H1 (cell line): ENCODE data around the gene CLDN6. TPM values are rescaled to one million over a fixed set of nuclear protein-coding genes. Genes with fewer than 3 reads are reported as not detected.

ENCODE experiments used
- CTCF ChIA-PET: fragments of 300-600 bp; sonication (Branson Sonifier 250); formaldehyde crosslinking; loops from one replicate; lab custom pipeline; 2021; ENCODE audit not compliant: partially characterized antibody; lab: Charles Lee
- POLR2A ChIA-PET: fragments of 300-600 bp; sonication (Branson Sonifier 250); formaldehyde crosslinking; loops from one replicate; lab custom pipeline; 2021; ENCODE audit warnings: inconsistent platforms; ENCODE audit not compliant: partially characterized antibody; lab: Charles Lee
- DNase-seq, 2 experiments: peaks; one replicate each; pipeline versions ENCODE4 v3.0.0 to v3.0.0-alpha.2; 2010 to 2022; ENCODE audit warnings: low spot score in 2 of 2, low read depth in 1 of 2, mixed read lengths in 1 of 2
- FAIRE-seq: peaks from 2 replicates; lab custom pipeline; 2011; peaks lifted over from hg19 to GRCh38; lab: Jason Lieb, UNC
- H2AFZ ChIP-seq: 2 replicates; pipeline ENCODE4 v1.8.1; 2012; ENCODE audit warnings: low read length, inconsistent platforms
- H2AK5ac ChIP-seq: 2 replicates; pipeline ENCODE4 v1.6.1; 2013; ENCODE audit warnings: low read depth, low read length
- H2BK120ac ChIP-seq: replicated peaks from 2 replicates; pipeline ENCODE3; 2013; ENCODE audit warnings: low read depth, low read length, inconsistent platforms
- H2BK12ac ChIP-seq: 2 replicates; pipeline ENCODE4 v1.6.1; 2013; ENCODE audit warnings: low read depth, low read length
- H2BK15ac ChIP-seq: 2 replicates; pipeline ENCODE4 v1.6.1; 2013; ENCODE audit warnings: low read length
- H2BK20ac ChIP-seq: 2 replicates; pipeline ENCODE4 v1.6.1; 2013; ENCODE audit warnings: low read length
- H2BK5ac ChIP-seq: 2 replicates; pipeline ENCODE4 v1.6.1; 2013; ENCODE audit warnings: low read depth, low read length
- H3K14ac ChIP-seq: 2 replicates; pipeline ENCODE4 v1.6.1; 2013; ENCODE audit warnings: inconsistent platforms; ENCODE audit not compliant: insufficient read length
- H3K18ac ChIP-seq: 2 replicates; pipeline ENCODE4 v1.6.1; 2013; ENCODE audit warnings: low read length; ENCODE audit errors: extremely low read depth
- H3K23ac ChIP-seq: 2 replicates; pipeline ENCODE4 v1.6.1; 2013; ENCODE audit warnings: inconsistent platforms; ENCODE audit not compliant: insufficient read length
- H3K23me2 ChIP-seq: 2 replicates; pipeline ENCODE4 v1.6.1; 2013; ENCODE audit warnings: low read depth, low read length
- H3K27ac ChIP-seq: 2 replicates; pipeline ENCODE4 v1.6.1; 2011; ENCODE audit warnings: low read depth, low read length, inconsistent platforms
- H3K27me3 ChIP-seq, 4 experiments: replicated peaks in 1 of 4; 1 replicate in 1 of 4; 2 replicates in 3 of 4; pipeline versions ENCODE4 v1.6.1 to v1.8.1; 2011 to 2013; ENCODE audit warnings: low read length in 3 of 4, mild to moderate bottlenecking in 3 of 4, inconsistent platforms in 2 of 4, mixed read lengths in 2 of 4, moderate library complexity in 1 of 4; ENCODE audit not compliant: control insufficient read depth in 3 of 4, insufficient read depth in 3 of 4; ENCODE audit errors: extremely low read depth in 1 of 4
- H3K36me3 ChIP-seq, 4 experiments: 2 replicates each; pipeline versions ENCODE4 v1.6.1 to v1.8.1; 2011 to 2013; ENCODE audit warnings: mild to moderate bottlenecking in 4 of 4, low read length in 3 of 4, moderate library complexity in 2 of 4, control low read depth in 1 of 4, inconsistent platforms in 1 of 4; ENCODE audit not compliant: insufficient read depth in 4 of 4, control insufficient read depth in 2 of 4
- H3K4ac ChIP-seq: replicated peaks from 2 replicates; pipeline ENCODE3; 2013; ENCODE audit warnings: low read length, low read depth, mixed read lengths, inconsistent platforms; ENCODE audit not compliant: insufficient read length
- H3K4me1 ChIP-seq, 4 experiments: replicated peaks in 1 of 4; 1 replicate in 1 of 4; 2 replicates in 3 of 4; pipeline versions ENCODE4 v1.6.1 to v1.8.1; 2011 to 2013; ENCODE audit warnings: low read length in 3 of 4, inconsistent platforms in 2 of 4, mixed read lengths in 1 of 4; ENCODE audit not compliant: insufficient read depth in 4 of 4, control insufficient read depth in 3 of 4
- H3K4me2 ChIP-seq, 2 experiments: 2 replicates each; pipeline versions ENCODE4 v1.6.1 to v1.8.1; 2011 to 2013; ENCODE audit warnings: low read depth in 2 of 2, low read length in 2 of 2, control low read depth in 1 of 2, inconsistent platforms in 1 of 2, mild to moderate bottlenecking in 1 of 2; ENCODE audit not compliant: insufficient read depth in 1 of 2
- H3K4me3 ChIP-seq, 4 experiments: fragments of 200-600, 300-600 bp in 1 of 4; sonication (generic), shearing (Covaris generic), sonication (Bioruptor Twin) in 1 of 4; 2 replicates each; pipeline versions ENCODE4 v1.5.1 to v1.8.1; 2011 to 2016; ENCODE audit warnings: low read length in 4 of 4, low read depth in 3 of 4, control low read depth in 2 of 4, inconsistent platforms in 2 of 4, mild to moderate bottlenecking in 2 of 4, mixed read lengths in 1 of 4, moderate library complexity in 1 of 4; ENCODE audit not compliant: insufficient read depth in 2 of 4; ENCODE audit errors: extremely low read depth in 1 of 4
- H3K56ac ChIP-seq: replicated peaks from 2 replicates; pipeline ENCODE3; 2013; ENCODE audit warnings: low read depth, mild to moderate bottlenecking, mixed read lengths, low read length, inconsistent platforms; ENCODE audit not compliant: insufficient read length
- H3K79me1 ChIP-seq: 2 replicates; pipeline ENCODE4 v1.6.1; 2013; ENCODE audit warnings: low read depth, low read length, control low read depth
- H3K79me2 ChIP-seq, 2 experiments: 2 replicates each; pipeline versions ENCODE4 v1.6.1 to v1.8.1; 2012 to 2013; ENCODE audit warnings: low read length in 2 of 2, mild to moderate bottlenecking in 2 of 2, inconsistent platforms in 1 of 2; ENCODE audit not compliant: insufficient read depth in 2 of 2, control insufficient read depth in 1 of 2
- H3K9ac ChIP-seq, 4 experiments: replicated peaks in 1 of 4; 1 replicate in 1 of 4; 2 replicates in 3 of 4; pipeline versions ENCODE4 v1.6.1 to v1.8.1; 2011 to 2013; ENCODE audit warnings: low read depth in 3 of 4, low read length in 3 of 4, control low read depth in 2 of 4, mild to moderate bottlenecking in 2 of 4, moderate library complexity in 2 of 4, inconsistent platforms in 1 of 4; ENCODE audit errors: extremely low read depth in 1 of 4
- H3K9me3 ChIP-seq, 2 experiments: 2 replicates each; pipeline versions ENCODE4 v1.6.1 to v1.8.1; 2012 to 2013; ENCODE audit warnings: mild to moderate bottlenecking in 2 of 2, moderate library complexity in 2 of 2, control low read depth in 1 of 2, inconsistent platforms in 1 of 2, low read depth in 1 of 2, low read length in 1 of 2, mixed read lengths in 1 of 2; ENCODE audit not compliant: insufficient read depth in 2 of 2
- H4K20me1 ChIP-seq, 2 experiments: replicated peaks in 1 of 2; 2 replicates each; pipeline versions ENCODE3 to v1.8.1; 2011 to 2013; ENCODE audit warnings: inconsistent platforms in 2 of 2, low read length in 2 of 2, mild to moderate bottlenecking in 1 of 2; ENCODE audit not compliant: insufficient read depth in 2 of 2, control insufficient read depth in 1 of 2
- H4K5ac ChIP-seq: 2 replicates; pipeline ENCODE4 v1.6.1; 2013; ENCODE audit warnings: low read length, low read depth, mixed read lengths, inconsistent platforms; ENCODE audit not compliant: insufficient read length
- H4K8ac ChIP-seq: 2 replicates; pipeline ENCODE4 v1.8.0; 2013; ENCODE audit warnings: mild to moderate bottlenecking, moderate library complexity, low read length, inconsistent platforms; ENCODE audit not compliant: insufficient read depth; ENCODE audit errors: extremely low read depth
- H4K91ac ChIP-seq: replicated peaks from 2 replicates; pipeline ENCODE3; 2013; ENCODE audit warnings: low read length, mixed read lengths, inconsistent platforms; ENCODE audit not compliant: insufficient read length
- JUND ChIP-seq: IDR thresholded peaks from 2 replicates; pipeline ENCODE4 v1.6.1; 2011; ENCODE audit warnings: mild to moderate bottlenecking, improper control_type of control experiment, low read length
- SP4 ChIP-seq: IDR thresholded peaks from 2 replicates; pipeline ENCODE4 v1.6.1; 2012; ENCODE audit warnings: low read length, inconsistent platforms
- SRF ChIP-seq: IDR thresholded peaks from 2 replicates; pipeline ENCODE4 v1.6.1; 2011; ENCODE audit warnings: mild to moderate bottlenecking, low read depth, low read length, moderate library complexity
- SUZ12 ChIP-seq: fragments of 200-600 bp; sonication (generic); IDR thresholded peaks from 2 replicates; pipeline ENCODE4 v1.6.1; 2012; ENCODE audit warnings: mild to moderate bottlenecking, inconsistent platforms, low read length, moderate library complexity, mixed read lengths
- USF2 ChIP-seq: IDR thresholded peaks from 2 replicates; pipeline ENCODE4 v1.6.1; 2011; ENCODE audit warnings: low read length, improper control_type of control experiment
- WGBS, 2 experiments: shearing (Covaris generic) in 1 of 2; methylation state at CpG; one replicate each; pipeline versions ENCODE4 v1.1.6 to v1.1.7; 2013 to 2015; ENCODE audit warnings: low lambda C conversion rate in 2 of 2, mixed read lengths in 2 of 2, inconsistent platforms in 1 of 2, low coverage in 1 of 2, missing lambda C conversion rate in 1 of 2; ENCODE audit not compliant: insufficient replicate concordance in 2 of 2, insufficient coverage in 1 of 2, insufficient read length in 1 of 2; ENCODE audit errors: extremely low coverage in 1 of 2, missing lambda C conversion rate in 1 of 2; 5-methylcytosine and 5-hydroxymethylcytosine counted together
- polyA plus RNA-seq, 7 experiments: library from polyadenylated mRNA; depleted of rRNA in 3 of 7; stranded (reverse) in 5 of 7; unstranded in 2 of 7; fragments of >200 nt in 5 of 7; fragments of 200-250 nt in 2 of 7; gene quantifications; 1 replicate in 5 of 7; 2 replicates in 1 of 7; 4 replicates in 1 of 7; pipeline versions ENCODE4 v1.2.1 to v1.2.3, GENCODE V29; 2011 to 2013; ENCODE audit warnings: missing spikeins in 2 of 7, mixed read lengths in 2 of 7
- total RNA-seq: library from RNA; stranded (reverse); fragmentation: NEBNext Ultra II Directional; extraction: Animal tissue kit (Norgen Biotek cat#: 25700); gene quantifications from 2 replicates; pipeline ENCODE4 v1.2.1, GENCODE V29; 2021

CLDN6 gene
- total and polyA plus RNA-seq, 2 of the 8 experiments (the other 6 are each of a cell fraction or from before 2014, with no cell fraction given), result 747 to 1,115 TPM

- Histone ChIP-seq H3K79me2 (peaks cover 0 to 2% of the 10 kb centered on the region in 2 experiments; a peak in 1 of 4 replicates), H3K9me3 (no peaks in the 10 kb centered on the region), H4K20me1 (peaks cover 17 to 26% of the 10 kb centered on the region in 2 experiments), H2BK20ac (no peak overlapping the region; the same call in 1 of the 2 replicates), H3K27ac (no peak overlapping the region), H3K36me3 (peaks cover under 1 to 10% (median 2%) of the 10 kb centered on the region in 4 experiments; a peak in 5 of 8 replicates), H4K8ac (no peak overlapping the region; the same call in 1 of the 2 replicates), H3K4ac (no peak overlapping the region), H4K91ac (peak overlapping the region; percentile 30), H3K23ac (no peak overlapping the region), H2AK5ac (no peak overlapping the region), H3K18ac (no peak overlapping the region), H4K5ac (no peak overlapping the region), H2AFZ (no peak overlapping the region), H3K56ac (no peak overlapping the region), H3K14ac (no peak overlapping the region), H3K4me2 (peak overlapping the region; percentile 66 to 81; a peak in 3 of 4 replicates), H3K4me1 (peaks cover 0 to 34% (median 18%) of the 10 kb centered on the region in 4 experiments; a peak in 6 of 7 replicates), H3K79me1 (peaks cover 7% of the 10 kb centered on the region), H2BK15ac (no peak overlapping the region), H2BK120ac (no peak overlapping the region), H3K23me2 (peaks cover 27% of the 10 kb centered on the region), H3K27me3 (peaks cover 15 to 32% (median 23%) of the 10 kb centered on the region in 4 experiments; a peak in 6 of 7 replicates), H2BK12ac (no peak overlapping the region), H3K9ac (no peak overlapping the region), H2BK5ac (no peak overlapping the region), H3K4me3 (peak overlapping the region in 1 of 4 experiments; percentile 94; a peak in 1 of 8 replicates)
- DNase-seq, result peak in 1 of 2 experiments; percentile 47
- 80% methylated on average over 29 of the region's 33 CpGs; no CpG with 5 or more reads in 1 of the 2 experiments for WGBS, 2 experiments
- TF ChIP-seq USF2 (no peak), JUND (no peak), SRF (no peak), SP4 (no peak), SUZ12 (no peak)
- POLR2A ChIA-PET, result interaction anchor here (1.2 to 25.4 kb wide), 5 partner anchors 12 to 196 kb away, joined by 3 to 455 read pairs (median 111); partner anchors contain the start of genes CLDN6, HCFC1R1, PKMYT1 and THOC6
- CTCF ChIA-PET, result interaction anchor here (0.7 to 1.8 kb wide), 10 partner anchors 9 to 64 kb away, joined by 3 to 6 read pairs (median 4); partner anchors contain the start of gene FLYWCH1
- FAIRE-seq, result no peak
Measured at GRCh38 chr16:2967721-2968161, 50.2 kb downstream of the CLDN6 start.
